Left hindlimb (tissue), 1 donor: Measurements from ENCODE around the gene CCDC14.
"Not testable (repeated sequence)": the region's sequence is repeated elsewhere in the genome, so short reads cannot be mapped to it uniquely, and the experiment has no call there.

Experiments used
- DNase-seq: peaks from one replicate; pipeline ENCODE4 v3.0.0-alpha.2; 2018

The CCDC14 gene

DNA sequence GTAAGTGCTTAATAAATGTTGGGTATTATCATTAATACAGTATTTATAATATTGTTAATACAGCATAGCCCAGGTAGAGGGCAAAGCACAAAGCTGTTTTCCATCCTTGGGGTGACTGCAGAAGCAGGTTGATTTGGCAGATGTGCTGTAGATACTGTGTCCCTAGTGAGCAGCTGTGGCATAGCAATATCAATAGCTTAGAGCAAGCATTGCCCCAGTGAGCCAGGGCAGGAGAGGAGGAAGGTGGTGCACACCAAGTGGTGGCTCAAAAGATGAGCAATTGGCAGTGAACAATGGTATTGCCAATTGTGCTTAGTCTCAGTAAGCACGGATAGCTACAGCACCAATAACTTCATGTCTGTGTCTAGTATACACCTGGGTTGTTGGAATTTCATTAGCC, 5.8 kb upstream of the CCDC14 start:
- not testable (repeated sequence) for DNase-seq

DNA sequence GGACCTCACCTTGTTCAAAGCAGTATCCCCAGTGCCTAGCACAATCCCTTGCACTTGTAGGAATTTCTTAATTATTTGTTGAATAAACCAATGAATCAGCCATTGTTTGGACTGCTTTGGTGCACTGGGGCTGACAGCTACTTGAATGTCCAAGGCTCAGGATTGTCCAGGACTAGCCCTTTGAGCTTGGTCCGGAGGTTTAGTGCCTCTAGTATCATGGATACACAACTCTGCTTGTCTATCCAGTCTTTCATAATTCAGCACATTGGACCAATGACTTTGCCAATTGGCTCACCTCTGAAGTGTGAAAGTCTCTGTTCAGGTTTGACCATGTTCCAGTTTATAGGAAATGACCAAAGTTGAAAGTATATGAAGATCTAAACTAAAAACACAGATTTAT, 3.8 kb upstream of the CCDC14 start:
- DNase-seq: not testable (repeated sequence)

DNA sequence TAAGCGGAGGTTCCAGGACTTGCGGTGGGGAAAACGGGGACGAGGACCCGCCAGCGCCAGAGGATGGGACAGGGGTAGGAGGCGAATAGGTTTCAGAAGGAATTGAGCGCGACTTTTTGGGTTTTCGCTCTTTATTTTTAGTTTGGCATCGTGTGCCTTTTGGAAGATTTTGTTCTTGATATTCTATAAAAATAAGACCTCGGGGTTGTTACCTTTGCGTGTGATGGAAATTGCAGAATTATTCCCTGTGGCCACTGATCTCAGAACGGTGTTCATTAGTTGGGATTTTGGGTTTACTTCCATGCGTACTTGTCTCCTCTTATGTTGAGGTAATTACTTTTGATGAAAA, 453 bp upstream of the CCDC14 start:
- DNase-seq: no peak

DNA sequence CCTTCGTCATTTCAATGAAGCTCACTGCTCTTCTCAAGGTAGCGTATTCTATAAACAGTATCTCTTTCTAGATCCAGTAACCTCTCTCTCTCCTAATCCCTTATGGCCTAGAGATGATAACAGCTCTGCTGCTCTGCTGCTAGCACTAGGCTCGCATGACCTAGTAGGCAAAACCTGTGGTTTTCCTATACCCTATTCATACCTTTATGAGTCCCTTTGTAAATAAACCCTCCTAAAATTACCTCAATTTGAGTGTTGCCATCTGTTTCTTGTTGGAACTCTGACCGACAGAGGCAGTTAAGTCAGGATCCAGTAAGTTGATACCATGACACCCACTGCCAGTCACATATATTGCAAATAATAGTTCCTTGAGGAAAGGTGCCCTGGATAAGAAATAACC, 7.3 kb downstream of the CCDC14 start:
- DNase-seq: no peak

DNA sequence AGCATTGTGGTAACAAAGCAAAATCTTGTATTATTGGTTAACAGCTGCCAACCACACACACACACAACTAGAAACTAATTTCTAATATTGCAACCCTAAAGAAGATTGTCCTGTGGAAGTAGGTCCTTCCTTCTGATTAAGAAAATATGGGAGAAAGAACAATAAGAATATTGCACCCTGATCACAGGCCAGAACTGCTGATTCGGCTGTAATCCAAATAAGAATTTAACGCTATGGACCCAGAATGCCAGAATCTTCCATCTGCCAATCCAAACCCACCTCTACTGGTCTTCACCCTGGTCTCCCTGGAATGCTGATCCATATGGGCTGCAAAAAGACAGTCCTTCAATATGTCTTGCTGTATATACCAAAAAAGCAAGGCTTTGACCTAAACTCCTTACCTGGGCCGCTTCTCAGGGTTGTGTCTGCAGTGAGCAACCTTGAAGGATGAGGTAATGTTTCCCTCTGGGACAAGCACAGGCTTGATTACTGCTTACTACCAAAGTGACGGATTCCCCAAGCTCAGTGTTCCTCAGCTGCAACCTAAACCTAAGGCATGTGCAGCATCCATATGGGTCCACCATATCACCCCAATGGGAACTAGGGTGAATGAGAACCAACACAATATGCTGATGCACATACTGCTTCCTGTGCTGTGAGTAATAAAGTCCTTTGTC, 8.0 kb downstream of the CCDC14 start:
- no peak for DNase-seq

DNA sequence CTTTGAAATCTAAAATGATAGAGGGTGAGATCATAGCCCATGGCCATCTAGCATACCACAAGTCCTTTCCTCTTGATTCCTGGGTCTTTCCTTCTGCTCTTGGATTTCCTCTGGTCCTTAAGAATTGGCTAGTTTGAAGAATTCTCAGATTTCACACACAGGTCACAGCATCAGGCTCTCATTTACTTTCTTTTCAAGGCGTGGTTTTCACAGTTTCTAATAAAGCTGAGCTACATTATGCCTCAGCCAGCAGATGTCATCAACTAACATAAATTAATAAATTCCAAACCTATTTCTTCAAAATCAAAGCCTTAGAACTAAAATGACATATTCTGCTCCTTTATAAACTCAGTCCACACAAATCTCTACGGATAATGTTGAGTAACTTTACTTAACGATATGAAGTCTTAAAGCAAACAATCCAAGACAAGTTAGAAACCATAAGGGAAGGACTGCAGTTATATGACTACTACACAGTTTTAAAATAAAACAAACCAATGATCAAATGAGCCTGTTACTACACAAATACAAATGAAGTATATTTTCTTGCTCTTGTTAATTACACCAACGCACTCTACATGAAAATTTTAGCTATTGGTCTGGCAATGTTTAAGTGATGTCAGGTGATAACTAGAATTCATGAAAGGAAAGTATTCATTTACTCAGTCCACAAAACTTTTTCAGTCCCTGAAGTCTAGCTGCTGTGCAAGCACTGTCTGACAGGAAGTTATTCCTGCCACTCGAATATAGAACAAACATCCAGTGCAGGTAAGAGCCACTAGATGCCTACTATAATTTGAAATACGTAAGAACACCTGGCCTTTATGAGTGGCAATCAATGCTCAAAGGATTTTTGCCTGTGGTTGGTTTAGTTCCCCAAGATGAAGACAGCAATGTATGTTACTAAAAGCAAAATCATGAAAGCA, 9.2 kb downstream of the CCDC14 start:
- DNase-seq: no peak

DNA sequence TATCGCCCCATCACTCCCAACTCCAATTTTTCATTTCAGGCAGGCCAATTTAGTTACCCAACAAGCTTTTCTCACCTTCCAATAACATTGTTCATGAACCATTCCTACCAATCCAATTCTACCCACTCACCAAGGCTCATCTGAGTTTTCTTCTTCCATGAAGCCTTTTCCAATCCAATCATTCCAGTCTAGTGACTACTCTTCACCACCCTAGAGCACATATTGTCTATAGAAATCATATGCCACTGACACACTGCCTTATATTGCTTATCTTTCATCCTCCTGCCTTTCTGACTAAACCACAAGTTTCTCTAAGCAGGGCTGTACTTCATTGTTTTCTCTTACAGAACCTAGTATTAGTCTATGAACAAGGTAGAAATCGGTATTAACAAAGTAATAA, 11.4 kb downstream of the CCDC14 start:
- DNase-seq: no peak

DNA sequence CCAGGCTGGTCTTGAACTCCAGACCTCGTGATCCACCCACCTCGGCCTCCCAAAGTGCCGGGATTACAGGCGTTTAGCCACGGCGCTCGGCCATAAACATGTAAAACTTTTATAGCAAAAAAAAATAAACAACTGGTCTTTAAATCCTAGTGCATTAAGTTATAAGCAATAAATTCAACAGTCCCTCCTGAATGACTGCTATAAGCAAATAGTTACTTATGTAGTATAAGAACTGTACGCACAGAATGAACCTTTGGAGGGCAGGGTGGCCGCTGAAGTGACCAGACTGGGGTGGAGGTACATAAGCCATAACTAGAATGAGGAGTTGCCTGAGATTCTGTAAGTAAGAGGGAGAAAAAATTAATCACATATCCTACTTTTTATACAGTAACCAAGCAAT, 12.6 kb downstream of the CCDC14 start:
- DNase-seq: no peak

DNA sequence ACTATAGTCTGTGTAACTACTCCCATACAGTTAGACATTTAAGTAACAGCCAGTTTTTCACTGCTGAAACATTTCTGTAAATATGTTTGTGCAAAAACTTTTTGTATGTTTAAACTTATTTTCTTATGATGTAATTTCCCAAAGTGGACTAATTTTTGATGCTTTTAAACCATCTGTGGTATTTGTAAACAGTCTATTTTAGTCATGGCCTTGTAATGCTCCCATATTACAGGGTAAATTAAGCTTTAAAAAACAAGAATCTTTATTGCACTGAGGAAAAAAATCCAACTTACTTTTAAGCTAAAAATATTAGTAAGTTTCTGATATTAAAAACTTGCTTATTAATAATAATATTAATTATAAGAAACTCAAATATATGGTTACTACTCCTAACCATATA, 13.5 kb downstream of the CCDC14 start:
- DNase-seq: no peak

DNA sequence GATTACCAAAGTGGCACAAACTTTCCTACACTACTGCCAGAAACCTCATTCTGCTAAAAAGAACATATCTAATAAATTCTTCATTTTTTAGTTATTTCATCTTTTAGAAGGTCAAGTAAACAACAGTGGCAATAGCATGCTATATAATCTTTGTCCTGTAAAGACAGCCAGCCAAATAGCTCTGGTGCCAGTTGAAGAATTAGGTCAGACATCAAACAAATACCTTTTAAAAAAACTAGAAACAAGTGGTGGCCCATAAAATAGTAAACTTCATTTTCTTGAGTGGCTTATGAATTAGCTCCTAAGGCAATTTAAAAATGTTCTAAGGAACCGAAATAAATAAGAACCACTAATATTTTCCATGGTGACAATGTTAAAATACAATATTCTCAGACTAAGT, 19.5 kb downstream of the CCDC14 start:
- DNase-seq: no peak

DNA sequence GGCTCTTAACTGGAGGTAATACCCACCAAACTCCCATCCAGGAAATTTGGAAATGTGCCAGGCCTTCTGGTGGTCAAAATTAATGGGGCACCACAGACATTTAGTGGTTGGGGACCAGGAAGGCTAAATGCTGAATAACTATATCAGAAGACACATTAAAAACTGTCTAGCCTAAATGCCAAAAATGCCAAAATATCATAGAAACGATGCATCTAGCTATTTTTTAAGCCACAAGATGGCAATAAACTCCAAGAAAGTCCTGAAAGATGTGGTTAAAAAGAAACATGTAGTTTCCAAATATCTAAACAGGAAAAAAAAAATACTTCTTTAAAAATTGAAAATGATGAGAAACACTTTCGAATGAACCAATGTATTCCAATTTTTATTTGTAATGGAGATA, 19.9 kb downstream of the CCDC14 start:
- no peak for DNase-seq

DNA sequence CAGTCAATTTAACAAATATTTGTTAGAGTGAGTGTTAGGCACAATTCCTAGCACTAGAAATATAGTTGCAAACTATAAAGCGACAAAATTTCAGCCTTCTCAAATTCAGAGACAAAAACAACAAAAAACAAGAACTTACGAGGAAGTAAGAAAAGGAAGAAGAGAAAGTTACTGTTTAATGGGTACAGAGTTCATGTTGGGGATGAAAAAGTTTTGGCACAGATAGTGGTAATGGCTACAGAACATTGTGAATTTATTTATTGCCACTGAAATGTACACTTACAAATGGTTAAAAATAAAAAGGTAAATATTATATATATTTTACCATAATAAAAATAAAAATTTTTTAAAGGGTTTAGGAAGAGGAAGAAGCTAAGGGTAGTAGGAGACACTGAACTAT, 21.3 kb downstream of the CCDC14 start:
- DNase-seq: no peak

DNA sequence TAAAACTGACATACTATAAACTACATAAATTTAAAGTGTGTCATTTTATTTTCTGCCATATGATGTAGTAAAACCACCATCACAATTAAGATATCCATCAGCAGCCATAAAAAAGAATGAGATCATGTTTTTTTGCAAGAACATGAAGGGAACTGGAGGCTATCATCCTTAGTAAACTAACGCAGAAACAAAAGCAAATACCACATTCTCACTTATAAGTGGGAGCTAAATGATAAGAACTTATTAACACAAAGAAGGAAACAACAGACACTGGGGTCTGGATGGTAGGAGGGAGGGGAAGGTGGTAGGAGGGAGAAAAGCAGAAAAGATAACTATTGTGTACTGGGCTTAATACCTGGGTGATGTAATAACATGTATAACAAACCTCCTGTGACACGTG, 24.6 kb downstream of the CCDC14 start:
- DNase-seq: no peak

DNA sequence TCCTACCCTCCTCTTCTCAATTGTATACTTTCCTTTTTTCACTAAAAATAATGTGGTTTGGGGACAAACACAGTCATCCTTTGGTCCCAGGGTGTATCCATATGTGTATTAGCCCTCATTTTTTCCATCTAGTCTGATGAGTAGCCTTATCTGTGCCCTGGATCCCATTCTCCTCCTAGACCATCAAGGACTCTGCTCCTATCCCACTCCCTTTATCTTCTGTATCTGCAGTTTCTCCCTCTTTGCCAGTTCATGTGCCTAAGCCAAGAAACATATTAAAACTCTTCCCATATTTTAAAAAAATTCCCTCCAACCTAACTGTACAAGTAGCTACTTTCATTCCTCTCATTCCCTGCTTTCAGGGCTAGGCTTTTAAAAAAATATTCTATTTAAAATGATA, 25.2 kb downstream of the CCDC14 start:
- DNase-seq: no peak

DNA sequence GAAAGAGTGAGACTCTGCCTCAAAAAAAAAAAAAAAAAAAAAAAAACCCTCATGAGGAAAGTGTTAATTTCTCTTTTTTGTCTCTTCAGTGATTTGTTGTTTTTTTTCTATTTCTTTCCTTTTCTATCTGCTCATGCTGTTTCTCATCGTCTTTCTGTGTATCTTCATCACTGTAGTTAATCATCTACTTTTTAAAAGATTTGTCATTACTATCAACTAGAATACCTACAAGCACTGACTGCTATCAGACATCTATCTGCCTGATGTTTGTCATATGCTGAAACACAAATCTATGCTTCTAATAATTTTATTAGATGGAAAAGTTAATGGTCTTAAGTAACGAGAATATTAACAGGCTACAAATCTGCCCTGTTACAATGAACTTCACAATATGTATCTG, 26.8 kb downstream of the CCDC14 start:
- no peak for DNase-seq

DNA sequence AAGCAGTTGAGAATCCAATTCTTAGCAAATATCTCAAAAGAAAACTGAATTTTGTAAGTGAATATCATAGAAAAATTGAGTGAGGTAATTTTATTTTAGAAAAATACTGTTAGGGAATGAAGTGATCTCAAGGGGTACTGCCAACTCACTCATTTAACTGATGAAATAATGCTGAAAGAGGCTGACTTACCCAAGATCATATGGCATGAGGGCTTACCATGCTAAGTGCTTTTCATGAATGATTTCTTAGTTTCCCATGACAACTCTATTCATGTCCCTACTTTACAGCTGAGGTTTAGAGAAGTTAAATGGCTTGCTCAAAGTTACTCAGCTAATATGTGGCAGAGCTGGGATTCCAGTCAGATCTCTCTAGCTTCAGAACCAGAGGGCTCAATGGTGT, 30.6 kb downstream of the CCDC14 start:
- DNase-seq: no peak

DNA sequence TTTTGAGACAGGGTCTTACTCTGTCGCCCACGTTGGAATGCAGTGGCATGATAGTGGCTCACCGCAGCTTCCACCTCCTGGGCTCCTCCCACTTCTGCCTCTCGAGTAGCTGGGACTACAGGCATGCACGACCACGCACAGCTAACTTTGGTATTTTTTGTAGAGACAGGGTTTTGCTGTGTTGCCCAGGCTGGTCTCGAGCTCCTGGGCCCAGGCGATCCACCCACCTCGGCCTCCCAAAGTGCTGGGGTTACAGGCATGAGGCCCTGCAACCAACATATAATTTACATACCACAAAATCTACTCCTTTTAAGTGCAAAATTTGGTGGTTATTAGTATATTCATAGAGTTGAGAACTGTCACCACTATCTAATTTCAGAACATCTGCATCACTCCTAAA, 31.7 kb downstream of the CCDC14 start:
- no peak for DNase-seq

DNA sequence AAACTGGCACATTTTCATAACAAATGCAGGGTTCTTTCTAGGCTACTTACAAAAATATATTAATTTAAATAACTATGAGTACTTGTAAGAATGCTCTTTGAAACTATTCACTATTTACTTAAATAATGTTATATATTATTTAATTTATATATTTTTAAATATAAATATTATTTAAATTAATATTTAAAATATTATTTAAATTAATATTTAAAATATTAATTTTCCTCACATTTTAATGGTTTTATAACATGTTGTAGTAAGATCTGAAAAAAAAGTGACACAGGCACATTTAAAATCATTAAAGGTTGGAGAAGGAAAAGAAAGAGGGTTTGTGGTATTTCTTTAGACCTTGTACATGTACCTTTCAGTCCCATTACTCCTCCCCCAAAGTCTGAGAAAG, 34.6 kb downstream of the CCDC14 start:
- DNase-seq: no peak

DNA sequence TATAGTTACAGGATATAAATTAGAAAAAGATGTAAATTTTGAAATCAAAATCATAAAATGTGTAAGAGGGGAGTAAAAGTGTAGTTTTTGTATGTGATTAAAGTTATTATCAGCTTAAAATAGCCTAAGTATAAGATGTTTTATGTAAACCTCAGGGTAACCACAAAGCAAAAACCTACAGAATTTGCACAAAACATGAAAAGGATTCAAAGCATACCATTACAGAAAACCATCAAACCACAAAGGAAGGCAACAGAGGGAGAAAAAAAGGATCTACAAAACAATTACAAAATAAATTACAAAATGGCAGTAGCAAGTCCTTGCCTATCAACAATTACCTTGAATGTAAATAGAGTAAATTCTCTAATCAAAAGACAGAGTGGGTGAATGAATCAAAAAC, 40.2 kb downstream of the CCDC14 start:
- no peak for DNase-seq

DNA sequence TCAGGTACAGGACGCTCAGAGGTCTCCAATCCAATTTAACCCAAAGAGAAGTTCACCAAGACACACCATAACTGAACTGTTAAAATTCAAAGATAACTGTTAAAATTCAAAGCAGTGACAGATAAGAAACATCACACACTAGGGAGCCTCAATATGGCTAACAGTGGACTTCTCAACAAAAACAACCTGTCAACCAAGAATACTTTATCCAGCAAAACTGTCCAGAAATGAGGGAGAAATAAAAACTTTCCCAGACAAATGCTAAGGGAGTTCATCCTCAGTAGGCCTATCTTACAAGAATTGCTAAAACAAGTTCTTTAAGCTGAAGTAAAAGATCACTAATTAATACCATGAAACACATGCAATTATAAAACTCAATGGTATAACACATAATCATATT, 40.6 kb downstream of the CCDC14 start:
- DNase-seq: no peak

DNA sequence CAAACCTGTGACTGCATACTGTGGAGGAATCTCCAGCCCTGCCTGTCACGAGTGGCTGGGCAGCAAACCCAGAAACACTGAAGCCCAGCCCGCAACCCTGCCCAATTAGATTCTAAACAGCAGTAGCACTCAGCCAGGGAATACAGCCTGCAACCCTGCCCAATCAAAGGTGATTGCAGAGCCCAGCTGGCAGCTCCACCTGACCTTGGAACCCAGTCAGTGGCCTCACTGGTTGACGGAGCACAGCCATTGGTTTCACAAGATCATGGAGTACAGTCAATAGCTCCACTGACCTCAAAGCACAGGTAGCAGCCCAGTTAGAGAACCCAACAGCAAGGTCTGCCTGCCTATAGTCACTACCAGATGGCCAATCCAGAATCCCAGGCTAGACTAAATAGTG, 41.7 kb downstream of the CCDC14 start:
- no peak for DNase-seq

DNA sequence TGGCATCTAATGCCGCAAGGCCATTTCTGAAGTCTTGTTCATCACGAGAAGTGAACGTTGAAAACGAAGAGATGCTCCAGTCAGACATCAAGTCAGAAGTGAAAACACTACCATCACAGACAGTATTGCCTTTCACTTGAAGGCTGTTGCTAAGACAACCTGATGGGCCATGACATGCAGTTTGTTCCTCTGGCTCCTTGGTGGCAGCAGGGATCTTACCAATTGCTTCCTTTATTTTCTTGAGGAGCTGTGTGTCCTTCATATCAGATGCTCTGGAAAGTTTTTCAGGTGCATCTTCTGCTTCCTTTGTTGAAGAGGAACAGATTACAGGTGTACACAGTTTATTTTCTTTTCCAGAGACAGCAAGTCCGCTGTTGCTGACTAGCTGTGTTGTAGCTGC, 46.2 kb downstream of the CCDC14 start:
- no peak for DNase-seq

DNA sequence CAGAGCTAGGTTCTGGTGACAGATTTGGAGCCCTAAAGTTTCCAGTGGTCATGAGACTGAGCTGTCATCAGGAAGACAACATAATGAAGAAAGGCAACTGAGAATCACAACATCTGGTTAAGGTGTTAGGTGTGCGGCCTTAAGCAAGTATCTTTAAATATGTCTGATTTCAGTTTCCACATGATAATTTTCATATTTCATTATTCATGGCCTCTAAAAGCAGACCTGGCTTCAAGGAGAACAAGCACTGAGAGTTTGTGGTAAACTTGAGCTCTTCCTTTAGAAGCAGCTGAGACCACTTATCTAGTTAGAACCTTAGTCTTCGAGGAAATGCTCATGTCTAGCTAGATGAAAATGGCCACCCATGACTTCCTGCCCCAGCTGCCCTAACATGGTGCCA, 51.2 kb downstream of the CCDC14 start:
- DNase-seq: no peak

DNA sequence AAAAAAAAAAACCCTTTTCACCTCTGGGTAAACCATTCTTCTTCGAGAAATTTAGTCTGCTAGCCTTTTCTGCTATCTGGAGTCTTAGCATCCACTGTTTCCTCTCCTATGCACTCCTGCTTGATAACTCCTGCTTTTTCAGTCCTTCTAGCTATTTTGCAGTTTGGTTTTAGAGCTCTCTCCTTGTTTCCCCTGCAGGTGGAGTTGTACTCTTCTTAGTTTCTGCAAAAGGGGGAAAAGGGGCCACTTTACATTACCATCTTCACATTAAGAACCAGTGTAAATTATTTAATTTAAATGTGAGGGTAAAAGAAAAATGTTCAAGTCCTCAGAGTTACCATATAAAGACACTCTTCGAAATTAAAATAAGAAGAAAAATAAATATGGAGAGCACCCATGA, 53.3 kb downstream of the CCDC14 start:
- no peak for DNase-seq
